Body of pancreas (tissue), 4 donors: ENCODE measurements around the gene RHBG. TPM values are rescaled to one million over a fixed set of nuclear protein-coding genes. Genes with fewer than 3 reads are reported as not detected.
A peak's percentile ranks its signal among the peaks of the same experiment; 100 is the strongest.

Experiments used
- ATAC-seq: fragments of 150-250 bp; one replicate; pipeline ENCODE4 v1.9.1; 2016
- DNase-seq, 4 donors: peaks; one replicate each; pipeline ENCODE4 v3.0.0-alpha.2; 2019
- H3K27ac ChIP-seq, 4 donors: fragments of 200-600 bp; sonication (generic); 1 replicate in 3 of 4; 2 replicates in 1 of 4; pipeline versions ENCODE4 v1.5.1 to v1.6.1; 2016 to 2019; ENCODE audit warnings: mild to moderate bottlenecking in 1 of 4, mixed read lengths in 1 of 4, moderate library complexity in 1 of 4
- H3K27me3 ChIP-seq, 2 donors: fragments of 200-600 bp; sonication (generic); one replicate each; pipeline ENCODE4 v1.6.0; 2016; ENCODE audit warnings: mild to moderate bottlenecking in 1 of 2
- H3K36me3 ChIP-seq, 2 donors: fragments of 200-600 bp; sonication (generic); replicated peaks in 1 of 2; 2 replicates each; pipeline ENCODE4 v1.5.1; 2016; ENCODE audit warnings: low read depth in 2 of 2; ENCODE audit not compliant: insufficient read depth in 1 of 2
- H3K4me1 ChIP-seq: fragments of 200-600 bp; sonication (generic); one replicate; pipeline ENCODE4 v1.6.0; 2016
- H3K4me3 ChIP-seq, 2 donors: fragments of 200-600 bp; sonication (generic); 1 replicate in 1 of 2; 2 replicates in 1 of 2; pipeline ENCODE4 v1.5.1; 2016 to 2019
- H3K9me3 ChIP-seq, 3 donors: fragments of 200-600 bp; sonication (generic); 1 replicate in 2 of 3; 2 replicates in 1 of 3; pipeline ENCODE4 v1.5.1; 2016
- CTCF ChIP-seq, 7 experiments: fragments of 450-650 bp in 4 of 7; fragments of 200-600 bp in 3 of 7; sonication (generic) in 3 of 7; IDR thresholded peaks; one replicate each; pipeline ENCODE4 v1.5.1; 2016 to 2019; ENCODE audit warnings: antibody characterized with exemption in 7 of 7
- POLR2A ChIP-seq, 3 donors: fragments of 450-650 bp; IDR thresholded peaks; one replicate each; pipeline ENCODE4 v1.6.1; 2016; ENCODE audit warnings: antibody characterized with exemption in 3 of 3, mild to moderate bottlenecking in 2 of 3
- WGBS, 2 donors: methylation state at CpG; one replicate each; pipeline ENCODE4 v1.1.5; 2017; 5-methylcytosine and 5-hydroxymethylcytosine counted together
- intact Hi-C: fragments of 100-400 bp; cut with DNase I; formaldehyde crosslinking; loops from one replicate; pipeline ENCODE4 v1.15.1; 2023
- total RNA-seq, 2 donors: library from RNA; depleted of rRNA; stranded (reverse); fragments of >200 nt; gene quantifications; one replicate each; pipeline ENCODE4 v1.1.0, GENCODE V29; 2016

Gene RHBG
- total RNA-seq, 2 donors from 2014 or later = 3.3 TPM; not detected in 1

- 8 to 9% methylated on average over 22 of the region's 22 CpGs for WGBS, 2 donors
- Histone ChIP-seq H3K4me3 (no peak overlapping the region), H3K4me1 (peaks cover 9% of the 10 kb centered on the region), H3K36me3 (no peaks in the 10 kb centered on the region), H3K9me3 (no peaks in the 10 kb centered on the region), H3K27ac (no peak overlapping the region), H3K27me3 (no peaks in the 10 kb centered on the region)
- peak; percentile 79 to 93 (median 85) for TF ChIP-seq CTCF (IDR thresholded peaks at IDR 0.05)
- TF ChIP-seq POLR2A (IDR thresholded peaks at IDR 0.05) = no peak
- intact Hi-C loops = no loop called here
- DNase-seq = peak; percentile 79 to 88 (median 85)
- peak; percentile 98 for ATAC-seq
Measured at GRCh38 chr1:156356875-156357534, 12.0 kb upstream of the RHBG start.

GRCh38 chr1:156357977-156358376 lies 11.0 kb upstream of the RHBG start:
- TF ChIP-seq POLR2A (IDR thresholded peaks at IDR 0.05) (no peak), CTCF (IDR thresholded peaks at IDR 0.05) (no peak)
- 86 to 100% methylated on average over 2 of the region's 2 CpGs for WGBS, 2 donors
- Histone ChIP-seq H3K27me3 (no peaks in the 10 kb centered on the region), H3K27ac (no peak overlapping the region), H3K4me3 (no peak overlapping the region), H3K36me3 (no peaks in the 10 kb centered on the region), H3K4me1 (peaks cover 9% of the 10 kb centered on the region), H3K9me3 (no peaks in the 10 kb centered on the region)
- ATAC-seq = no peak
- DNase-seq = no peak
- intact Hi-C loops = no loop called here

GRCh38 chr1:156358641-156359040 lies 10.4 kb upstream of the RHBG start:
- no peak for DNase-seq
- peaks cover 9% of the 10 kb centered on the region for H3K4me1 ChIP-seq
- no peaks in the 10 kb centered on the region for H3K27me3 ChIP-seq
- ATAC-seq = no peak
- intact Hi-C loops = no loop called here
- WGBS, 2 donors = 80 to 82% methylated on average over 1 of the region's 1 CpG
- H3K9me3 ChIP-seq = no peaks in the 10 kb centered on the region
- H3K36me3 ChIP-seq = no peaks in the 10 kb centered on the region
- TF ChIP-seq CTCF (IDR thresholded peaks at IDR 0.05) (no peak), POLR2A (IDR thresholded peaks at IDR 0.05) (no peak)
- H3K27ac ChIP-seq = no peak overlapping the region
- no peak overlapping the region for H3K4me3 ChIP-seq

GRCh38 chr1:156359249-156359648 lies 9.8 kb upstream of the RHBG start:
- 93 to 96% methylated on average over 3 of the region's 3 CpGs for WGBS, 2 donors
- intact Hi-C loops = no loop called here
- no peaks in the 10 kb centered on the region for H3K27me3 ChIP-seq
- no peaks in the 10 kb centered on the region for H3K9me3 ChIP-seq
- peaks cover 9% of the 10 kb centered on the region for H3K4me1 ChIP-seq
- ATAC-seq (no peak), DNase-seq (no peak)
- H3K36me3 ChIP-seq = no peaks in the 10 kb centered on the region
- H3K4me3 ChIP-seq = no peak overlapping the region
- H3K27ac ChIP-seq = no peak overlapping the region
- TF ChIP-seq POLR2A (IDR thresholded peaks at IDR 0.05) = no peak
- TF ChIP-seq CTCF (IDR thresholded peaks at IDR 0.05) = no peak

- ATAC-seq = no peak
- H3K27ac ChIP-seq = no peak overlapping the region
- WGBS, 2 donors = 38 to 64% methylated on average over 6 of the region's 6 CpGs
- H3K4me3 ChIP-seq = no peak overlapping the region
- no peak for DNase-seq
- no peaks in the 10 kb centered on the region for H3K27me3 ChIP-seq
- H3K36me3 ChIP-seq = no peaks in the 10 kb centered on the region
- TF ChIP-seq CTCF (IDR thresholded peaks at IDR 0.05) = no peak
- H3K4me1 ChIP-seq = peaks cover 9% of the 10 kb centered on the region
- no peaks in the 10 kb centered on the region for H3K9me3 ChIP-seq
- intact Hi-C loops = no loop called here
Measured at GRCh38 chr1:156359973-156360372, 9.0 kb upstream of the RHBG start.
